ENCODE measurements around the gene PCDHGB4. TPM values are rescaled to one million over a fixed set of nuclear protein-coding genes. Genes with fewer than 3 reads are reported as not detected.

Gene PCDHGB4
- total and polyA plus RNA-seq, 2 of the 13 experiments (the other 11 are each of a cell fraction or from before 2014, with no cell fraction given): 1.7 to 3.3 TPM

GRCh38 chr5:141399555-141400258 lies 12.2 kb downstream of the PCDHGB4 start:
- DNase-seq (ENCODE audit: low spot score) (no peak), FAIRE-seq (no peak), ATAC-seq (no peak)
- intact Hi-C loops (cut with micrococcal nuclease; ENCODE audit: unreplicated experiment): no loop called here
- Histone ChIP-seq H3K79me2 (ENCODE audit: insufficient read depth, low read length) (no peaks in the 10 kb centered on the region), H3K27ac (ENCODE audit: extremely low read length, insufficient read depth, low read length) (no peak overlapping the region), H3K9ac (ENCODE audit: insufficient read depth, low read depth, low read length) (no peak overlapping the region), H3K36me3 (replicated peaks in 1 of 2; ENCODE audit: control insufficient read depth in 1 of 2, insufficient read depth in 2 of 2, low read length in 2 of 2) (no peaks in the 10 kb centered on the region), H4K20me1 (ENCODE audit: insufficient read depth, low read length) (no peaks in the 10 kb centered on the region), H3K4me1 (ENCODE audit: insufficient read depth, low read length) (no peaks in the 10 kb centered on the region), H2AFZ (ENCODE audit: low read length) (no peak overlapping the region), H3K27me3 (ENCODE audit: control insufficient read depth in 1 of 2, insufficient read depth in 2 of 2, low read length in 2 of 2) (no peaks in the 10 kb centered on the region; a peak in 1 of 5 replicates), H3K4me3 (replicated peaks in 1 of 3; ENCODE audit: insufficient read depth in 1 of 3, low read depth in 2 of 3, low read length in 3 of 3) (no peak overlapping the region), H3K4me2 (ENCODE audit: low read depth, low read length) (no peak overlapping the region), H3K9me3 (ENCODE audit: low read length) (peaks cover 27% of the 10 kb centered on the region; the same call in 1 of the 2 replicates)
- no TSS peak for BruUV-seq (replicated peaks)
- CTCF ChIA-PET (ENCODE audit: low intra/inter-chr PET ratio, low total read pairs): no interaction called here
- 89% methylated on average over 54 of the region's 61 CpGs for WGBS (ENCODE audit: low lambda C conversion rate)
- POLR2A ChIA-PET: no interaction called here
- no peak for TF ChIP-seq ZNF431 (CRISPR knock-in tag; IDR thresholded peaks at IDR 0.05; ENCODE audit: borderline replicate concordance, low read depth)
- TF ChIP-seq ZNF207 (IDR thresholded peaks at IDR 0.05; ENCODE audit: borderline replicate concordance): no peak
- no peak for TF ChIP-seq ZXDC (CRISPR knock-in tag; IDR thresholded peaks at IDR 0.05)
- TF ChIP-seq ARNT2 (CRISPR knock-in tag; IDR thresholded peaks at IDR 0.05; ENCODE audit: low read depth): no peak
- TF ChIP-seq ZBTB3 (CRISPR knock-in tag; IDR thresholded peaks at IDR 0.05; ENCODE audit: borderline replicate concordance, low read depth): no peak
- no peak for TF ChIP-seq AKAP8 (CRISPR knock-in tag; IDR thresholded peaks at IDR 0.05)
- no peak for TF ChIP-seq MATR3 (CRISPR knock-in tag; IDR thresholded peaks at IDR 0.05)
- TF ChIP-seq, protein P1, sequence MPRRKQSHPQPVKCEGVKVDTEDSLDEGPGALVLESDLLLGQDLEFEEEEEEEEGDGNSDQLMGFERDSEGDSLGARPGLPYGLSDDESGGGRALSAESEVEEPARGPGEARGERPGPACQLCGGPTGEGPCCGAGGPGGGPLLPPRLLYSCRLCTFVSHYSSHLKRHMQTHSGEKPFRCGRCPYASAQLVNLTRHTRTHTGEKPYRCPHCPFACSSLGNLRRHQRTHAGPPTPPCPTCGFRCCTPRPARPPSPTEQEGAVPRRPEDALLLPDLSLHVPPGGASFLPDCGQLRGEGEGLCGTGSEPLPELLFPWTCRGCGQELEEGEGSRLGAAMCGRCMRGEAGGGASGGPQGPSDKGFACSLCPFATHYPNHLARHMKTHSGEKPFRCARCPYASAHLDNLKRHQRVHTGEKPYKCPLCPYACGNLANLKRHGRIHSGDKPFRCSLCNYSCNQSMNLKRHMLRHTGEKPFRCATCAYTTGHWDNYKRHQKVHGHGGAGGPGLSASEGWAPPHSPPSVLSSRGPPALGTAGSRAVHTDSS (CRISPR knock-in tag; conservative IDR thresholded peaks at IDR 0.05): no peak
- no peak for TF ChIP-seq THAP11 (CRISPR knock-in tag; IDR thresholded peaks at IDR 0.05)
- no peak for TF ChIP-seq ZNF282 (IDR thresholded peaks at IDR 0.05; ENCODE audit: partially characterized antibody)
- TF ChIP-seq PTBP1 (IDR thresholded peaks at IDR 0.05; ENCODE audit: low read depth, low read length, poor library complexity, severe bottlenecking): no peak
- TF ChIP-seq ZNF430 (CRISPR knock-in tag; IDR thresholded peaks at IDR 0.05): no peak
- in situ Hi-C loops (cut with HindIII; ENCODE audit: extremely low pct_ligation_motif_present, low pct_unique_long_range_greater_than_20kb): no loop called here

Data from HepG2 (cell line).